Endothelial cell (in vitro differentiated cells): Measurements from ENCODE around the gene AGK. TPM values are rescaled to one million over a fixed set of nuclear protein-coding genes. Genes with fewer than 3 reads are reported as not detected.

ENCODE experiments used
- DNase-seq: peaks from one replicate; pipeline ENCODE4 v3.0.0; 2021; ENCODE audit warnings: low spot score
- H3K27ac Mint-ChIP-seq: one replicate; pipeline ENCODE4 v1.8.0; 2021; ENCODE audit warnings: mixed read lengths, inconsistent platforms; ENCODE audit not compliant: unreplicated experiment
- H3K27me3 Mint-ChIP-seq: one replicate; pipeline ENCODE4 v1.8.0; 2021; ENCODE audit warnings: mild to moderate bottlenecking, moderate library complexity, mixed read lengths, inconsistent platforms; ENCODE audit not compliant: unreplicated experiment
- H3K36me3 Mint-ChIP-seq: one replicate; pipeline ENCODE4 v1.8.0; 2021; ENCODE audit warnings: mild to moderate bottlenecking, low read depth, mixed read lengths, inconsistent platforms; ENCODE audit not compliant: unreplicated experiment
- H3K4me1 Mint-ChIP-seq: one replicate; pipeline ENCODE4 v1.8.0; 2021; ENCODE audit warnings: mild to moderate bottlenecking, mixed read lengths, inconsistent platforms; ENCODE audit not compliant: unreplicated experiment
- H3K4me3 Mint-ChIP-seq: one replicate; pipeline ENCODE4 v1.8.0; 2021; ENCODE audit warnings: mild to moderate bottlenecking, mixed read lengths, inconsistent platforms; ENCODE audit not compliant: unreplicated experiment
- H3K9me3 Mint-ChIP-seq: one replicate; pipeline ENCODE4 v1.8.0; 2021; ENCODE audit warnings: mixed read lengths, inconsistent platforms; ENCODE audit not compliant: unreplicated experiment
- CTCF ChIP-seq: fragments of 200-600 bp; sonication (generic); IDR thresholded peaks from one replicate; pipeline ENCODE4 v1.5.0; 2021; ENCODE audit warnings: antibody characterized with exemption; ENCODE audit not compliant: unreplicated experiment
- total RNA-seq: library from RNA; stranded (reverse); fragmentation: NEBNext Ultra II Directional; extraction: Animal tissue kit (Norgen Biotek cat#: 25700); gene quantifications from one replicate; pipeline ENCODE4 v1.2.1, GENCODE V29; 2021; ENCODE audit not compliant: unreplicated experiment

Gene AGK
- total RNA-seq, 1 donor from 2014 or later: 32.0 TPM

GRCh38 chr7:141624763-141625162 is 73.6 kb downstream of the AGK start:
- no peak overlapping the region for H3K27ac Mint-ChIP-seq
- peaks cover 2% of the 10 kb centered on the region for H3K27me3 Mint-ChIP-seq
- TF ChIP-seq CTCF: no peak
- peaks cover 35% of the 10 kb centered on the region for H3K36me3 Mint-ChIP-seq
- no peak for DNase-seq
- no peaks in the 10 kb centered on the region for H3K4me1 Mint-ChIP-seq
- H3K9me3 Mint-ChIP-seq: no peaks in the 10 kb centered on the region
- no peak overlapping the region for H3K4me3 Mint-ChIP-seq

- Mint-ChIP-seq H3K27ac (no peak overlapping the region), H3K27me3 (peaks cover 3% of the 10 kb centered on the region), H3K36me3 (peaks cover 5% of the 10 kb centered on the region), H3K9me3 (no peaks in the 10 kb centered on the region), H3K4me1 (no peaks in the 10 kb centered on the region), H3K4me3 (no peak overlapping the region)
- DNase-seq: no peak
- no peak for TF ChIP-seq CTCF
Observed at GRCh38 chr7:141630621-141631020, 79.4 kb downstream of the AGK start.

GRCh38 chr7:141631525-141631924 is 80.3 kb downstream of the AGK start:
- TF ChIP-seq CTCF: no peak
- no peaks in the 10 kb centered on the region for H3K9me3 Mint-ChIP-seq
- peaks cover 3% of the 10 kb centered on the region for H3K27me3 Mint-ChIP-seq
- no peak for DNase-seq
- no peaks in the 10 kb centered on the region for H3K4me1 Mint-ChIP-seq
- H3K27ac Mint-ChIP-seq: no peak overlapping the region
- H3K36me3 Mint-ChIP-seq: peaks cover 5% of the 10 kb centered on the region
- H3K4me3 Mint-ChIP-seq: no peak overlapping the region

GRCh38 chr7:141634065-141634464 is 82.9 kb downstream of the AGK start:
- TF ChIP-seq CTCF: no peak
- no peak overlapping the region for H3K27ac Mint-ChIP-seq

DNA sequence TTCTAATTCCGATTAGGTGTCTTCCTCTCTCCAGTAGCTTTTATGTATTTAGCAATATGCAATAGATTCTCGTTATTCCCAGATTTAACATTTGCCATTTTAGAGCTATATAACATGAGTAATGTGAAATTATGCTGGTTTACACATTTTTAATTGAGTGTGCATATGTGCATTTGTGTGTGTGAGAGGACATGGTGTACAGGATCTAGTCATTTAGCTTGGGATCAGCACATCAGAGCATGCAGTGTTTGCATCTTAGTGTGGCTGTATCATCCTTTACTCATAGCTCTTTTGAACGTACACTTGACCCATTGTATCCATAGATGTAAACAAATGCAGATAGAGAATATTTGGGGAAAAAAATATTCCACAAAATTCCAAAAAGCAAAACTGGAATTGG is 84.8 kb downstream of the AGK start:
- H3K27ac Mint-ChIP-seq: no peak overlapping the region
- no peaks in the 10 kb centered on the region for H3K9me3 Mint-ChIP-seq
- peaks cover 2% of the 10 kb centered on the region for H3K27me3 Mint-ChIP-seq
- no peak for DNase-seq
- peaks cover 2% of the 10 kb centered on the region for H3K4me1 Mint-ChIP-seq
- H3K4me3 Mint-ChIP-seq: no peak overlapping the region
- TF ChIP-seq CTCF: no peak
- peaks cover 5% of the 10 kb centered on the region for H3K36me3 Mint-ChIP-seq

More at GRCh38 chr7:141634065-141634464, 82.9 kb downstream of the AGK start:
- Mint-ChIP-seq H3K9me3 (no peaks in the 10 kb centered on the region), H3K4me1 (peaks cover 2% of the 10 kb centered on the region), H3K36me3 (peaks cover 5% of the 10 kb centered on the region), H3K4me3 (no peak overlapping the region), H3K27me3 (peaks cover 2% of the 10 kb centered on the region)
- DNase-seq: no peak
